SKM-1 treated with dmso at 0.1 percent for 144 hours (cell line): ENCODE measurements around the gene HPS6.
A peak's percentile ranks its signal among the peaks of the same experiment; 100 is the strongest.
"Not testable (repeated sequence)": the region's sequence is repeated elsewhere in the genome, so short reads cannot be mapped to it uniquely, and the experiment has no call there.

Experiments
- DNase-seq: peaks from one replicate; lab custom pipeline; 2025; ENCODE audit not compliant: unreplicated experiment; lab: John Stamatoyannopoulos, UW

The HPS6 gene

DNA sequence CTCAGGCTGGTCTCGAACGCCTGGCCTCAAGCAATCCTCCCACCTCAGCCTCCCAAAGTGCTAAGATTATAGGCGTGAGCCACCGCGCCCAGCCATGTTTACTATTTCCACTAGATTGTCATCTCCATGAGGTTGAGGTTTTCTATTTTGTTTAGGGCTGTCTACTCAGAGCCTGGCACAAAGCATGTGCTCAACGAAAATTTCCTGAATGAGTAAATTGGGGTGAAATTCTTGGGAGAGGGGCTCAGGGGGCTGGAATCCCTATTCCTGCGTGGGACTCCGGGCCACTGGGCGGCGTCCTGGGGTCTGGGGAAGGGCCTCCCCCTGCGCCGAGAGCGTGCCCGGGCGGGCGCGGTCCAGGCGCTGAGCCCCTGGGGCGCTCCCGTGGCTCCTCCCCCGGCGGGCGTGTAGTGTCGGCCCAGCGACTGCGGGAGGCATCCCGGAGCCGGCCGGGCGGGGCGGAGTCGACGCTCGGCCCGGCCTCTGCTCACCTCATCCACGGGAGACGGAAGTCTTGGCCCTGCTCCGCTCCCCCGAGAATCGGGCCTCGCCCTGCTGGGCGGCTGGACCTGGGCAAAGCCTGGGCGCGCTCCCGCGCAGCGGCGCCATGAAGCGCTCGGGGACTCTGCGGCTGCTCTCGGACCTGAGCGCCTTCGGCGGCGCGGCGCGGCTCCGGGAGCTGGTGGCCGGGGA, at the start of gene HPS6:
TSS of gene HPS6 (plus strand) at position 482 of the 693 bp plus-strand sequence. CDS start at position 608, 126 bp downstream.
- DNase-seq: peak; percentile 89

DNA sequence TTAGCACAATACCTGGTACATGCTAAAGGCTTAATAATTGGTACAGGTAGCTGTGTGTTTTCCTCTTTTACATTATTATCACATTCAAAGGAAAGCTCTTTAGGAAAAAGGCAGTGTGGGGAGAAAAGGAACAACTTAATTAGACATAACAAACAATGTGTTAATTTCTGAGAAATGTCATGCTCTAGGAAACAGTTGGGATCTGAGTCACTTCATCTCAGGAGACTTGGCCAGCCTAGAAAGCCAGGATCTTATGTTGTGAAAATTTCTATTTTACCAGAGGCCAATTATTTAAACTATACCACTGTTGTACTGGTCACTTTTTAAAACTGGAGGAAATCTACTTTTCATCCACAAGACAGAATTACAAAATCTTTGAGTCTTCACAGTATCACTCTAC, 48.7 kb upstream of the HPS6 start:
- DNase-seq: no peak

DNA sequence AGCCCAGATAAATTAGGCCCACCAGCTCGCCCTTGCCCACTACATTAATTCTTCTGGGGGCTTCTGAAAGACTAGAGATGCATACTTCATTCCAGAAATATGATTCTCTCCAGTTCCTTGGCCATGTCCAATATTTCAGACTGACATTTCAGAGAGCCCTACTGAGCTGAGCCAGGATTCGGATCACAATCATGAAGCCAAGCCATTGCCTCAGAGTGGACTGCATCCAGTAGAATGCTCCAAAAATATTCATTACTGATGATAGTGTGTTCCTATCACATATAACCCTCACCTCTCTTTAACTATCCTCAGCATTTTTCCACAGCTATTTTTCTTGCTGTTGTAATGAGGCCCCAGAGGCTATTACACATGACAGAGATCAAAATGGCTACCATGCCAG, 47.9 kb upstream of the HPS6 start:
- no peak for DNase-seq

DNA sequence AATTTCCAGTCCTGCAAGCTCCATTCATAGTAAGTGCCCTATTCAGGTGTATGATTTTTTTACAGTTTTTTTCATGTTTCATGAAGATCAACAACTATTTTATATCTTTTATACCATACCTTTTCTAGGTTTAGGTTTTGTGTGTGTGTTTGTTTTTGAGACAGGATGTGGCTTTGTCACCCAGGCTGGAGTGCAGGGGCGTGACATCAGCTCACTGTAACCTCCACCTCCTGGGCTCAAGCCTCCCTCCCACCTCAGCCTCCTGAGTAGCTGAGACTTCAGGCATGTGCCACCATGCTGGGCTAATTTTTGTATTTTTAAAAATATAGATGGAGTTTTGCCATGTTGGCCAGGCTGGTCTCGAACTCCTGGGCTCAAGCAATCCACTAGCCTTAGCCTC, 44.2 kb upstream of the HPS6 start:
- DNase-seq: no peak

DNA sequence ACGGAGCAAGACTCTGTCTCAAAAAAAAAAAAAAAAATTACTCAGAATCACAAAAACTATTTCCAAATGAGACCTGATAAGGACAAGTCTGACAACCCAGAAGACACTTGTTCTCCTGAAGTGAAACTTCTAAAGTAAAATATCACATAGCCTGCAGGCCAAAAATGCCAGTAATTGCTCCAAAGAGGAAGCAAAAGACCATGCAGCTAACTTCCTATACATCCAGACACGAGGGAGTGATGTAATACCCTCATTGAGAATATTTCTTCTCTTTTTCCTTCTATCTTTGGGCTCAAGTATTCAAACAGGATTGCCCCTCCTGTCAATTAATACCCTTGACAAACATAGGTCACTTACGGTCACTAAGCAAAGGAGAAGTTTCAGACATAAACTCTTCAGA, 40.4 kb upstream of the HPS6 start:
- DNase-seq: peak; percentile 87

DNA sequence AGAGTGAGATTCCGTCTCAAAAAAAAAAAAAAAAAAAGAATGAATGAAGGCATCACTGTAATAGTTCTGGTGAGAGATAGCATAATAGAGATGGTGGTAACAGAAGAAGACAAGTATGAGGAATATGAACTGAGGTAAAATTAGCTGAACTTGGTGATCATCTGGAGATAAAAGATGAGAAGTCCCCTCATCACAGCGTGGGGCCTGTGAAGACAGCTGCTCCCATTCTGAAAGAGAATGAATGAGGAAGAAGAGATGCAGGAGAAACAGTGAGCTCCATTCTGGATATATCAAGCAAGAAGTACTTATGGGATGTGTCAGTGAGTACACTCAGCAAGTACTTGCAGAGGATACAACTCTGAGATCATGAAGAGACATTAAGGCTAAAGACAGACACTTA, 37.9 kb upstream of the HPS6 start:
- DNase-seq: no peak

DNA sequence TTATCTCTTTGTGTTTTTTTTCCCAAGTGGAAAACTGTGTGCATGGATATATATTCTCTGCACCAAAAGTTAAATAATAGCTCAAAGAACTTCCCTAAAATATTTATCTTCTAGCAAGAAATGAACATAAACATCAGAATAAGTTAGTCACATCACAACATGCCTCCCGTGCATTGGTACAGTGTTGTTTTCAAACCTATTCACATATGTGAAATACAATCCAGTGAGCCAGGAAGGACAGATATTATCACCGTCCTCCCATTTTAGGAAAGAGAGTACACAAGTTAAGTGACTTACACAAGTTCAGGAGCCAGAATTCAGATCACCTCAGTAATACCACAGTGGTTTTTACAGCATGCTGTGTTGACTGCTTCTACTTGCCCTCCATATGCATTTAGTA, 31.4 kb upstream of the HPS6 start:
- no peak for DNase-seq

DNA sequence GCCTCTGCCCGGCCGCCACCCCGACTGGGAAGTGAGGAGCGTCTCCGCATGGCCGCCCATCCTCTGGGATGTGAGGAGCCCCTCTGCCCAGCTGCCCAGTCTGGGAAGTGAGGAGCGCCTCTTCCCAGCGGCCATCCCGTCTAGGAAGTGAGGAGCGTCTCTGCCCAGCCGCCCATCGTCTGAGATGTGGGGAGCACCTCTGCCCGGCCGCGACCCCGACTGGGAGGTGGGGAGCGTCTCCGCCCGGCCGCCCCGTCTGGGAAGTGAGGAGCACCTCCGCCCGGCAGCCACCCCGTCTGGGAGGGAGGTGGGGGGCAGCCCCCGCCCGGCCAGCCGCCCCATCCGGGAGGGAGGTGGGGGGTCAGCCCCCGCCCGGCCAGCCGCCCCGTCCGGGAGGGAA, 29.3 kb upstream of the HPS6 start:
- DNase-seq: not testable (repeated sequence)

DNA sequence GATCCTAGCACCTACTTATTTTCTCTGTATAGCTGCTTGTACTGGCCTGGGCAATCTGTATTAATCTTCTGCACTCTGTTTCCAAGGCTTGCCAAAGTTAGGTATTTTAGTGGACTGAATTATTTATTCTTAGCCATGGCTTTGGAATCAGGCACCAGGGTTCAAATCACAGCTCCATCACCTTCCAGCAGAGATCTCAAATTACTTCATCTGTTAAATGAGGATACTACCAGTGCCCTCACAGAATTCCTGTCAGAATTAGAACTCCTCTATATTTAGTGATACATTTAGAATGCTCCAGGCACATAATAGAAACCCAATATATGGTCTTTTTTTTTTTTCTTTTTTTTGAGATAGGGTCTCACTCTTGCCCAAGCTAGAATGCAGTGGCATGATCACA, 26.7 kb upstream of the HPS6 start:
- DNase-seq: no peak

DNA sequence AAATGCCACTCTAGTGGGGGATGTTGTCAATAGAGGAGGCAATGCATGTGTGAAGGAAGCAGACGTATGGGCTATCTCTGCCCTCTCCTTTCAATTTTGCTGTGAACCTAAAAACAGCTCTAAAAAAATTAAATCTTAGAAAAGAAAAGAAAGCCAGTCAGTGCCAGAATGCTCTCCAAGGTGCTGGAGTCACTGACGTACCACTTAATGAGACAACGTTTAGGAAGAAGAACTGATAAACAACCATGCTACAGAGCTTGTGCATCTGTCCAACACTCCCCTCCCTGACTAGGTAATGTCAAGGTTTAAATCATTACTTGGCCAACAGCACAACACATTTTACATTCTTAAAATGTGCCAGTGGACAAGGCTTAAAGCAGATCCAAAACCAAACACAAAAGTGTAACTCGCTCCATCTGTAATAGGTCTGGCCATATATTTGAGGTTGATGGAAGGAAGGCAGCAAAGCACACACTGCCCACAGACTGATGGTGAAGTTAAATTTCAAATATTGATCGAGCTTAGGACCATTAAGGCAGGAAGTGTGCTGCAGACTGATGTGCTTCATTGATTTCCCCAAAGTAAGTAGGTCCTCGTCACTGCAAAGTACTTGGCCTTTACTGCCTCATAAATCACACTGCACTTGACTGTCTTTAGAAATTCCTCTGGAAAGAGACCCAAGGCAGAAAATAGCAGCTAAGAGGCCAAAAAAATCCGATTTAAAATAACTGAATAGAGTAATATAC, 24.7 kb upstream of the HPS6 start:
- DNase-seq: no peak

DNA sequence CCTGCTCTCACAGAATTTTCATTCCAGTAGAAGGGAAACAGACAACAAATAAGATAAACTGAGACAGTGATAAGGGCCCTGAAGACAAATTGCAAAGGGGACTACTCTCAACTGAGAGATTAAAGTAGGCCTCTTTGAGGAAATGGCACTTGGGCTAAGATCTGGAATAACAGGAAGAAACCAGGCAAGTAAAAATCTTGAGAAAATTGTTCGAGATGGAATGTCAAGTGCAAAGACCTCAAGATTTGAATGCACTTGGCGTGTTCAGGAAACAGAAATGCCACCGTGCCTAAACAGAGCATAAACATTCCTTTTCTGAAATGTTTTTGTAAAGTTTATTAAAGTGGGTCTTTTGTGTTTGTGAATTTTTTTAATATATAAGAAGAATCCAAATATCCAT, 19.9 kb upstream of the HPS6 start:
- DNase-seq: no peak

DNA sequence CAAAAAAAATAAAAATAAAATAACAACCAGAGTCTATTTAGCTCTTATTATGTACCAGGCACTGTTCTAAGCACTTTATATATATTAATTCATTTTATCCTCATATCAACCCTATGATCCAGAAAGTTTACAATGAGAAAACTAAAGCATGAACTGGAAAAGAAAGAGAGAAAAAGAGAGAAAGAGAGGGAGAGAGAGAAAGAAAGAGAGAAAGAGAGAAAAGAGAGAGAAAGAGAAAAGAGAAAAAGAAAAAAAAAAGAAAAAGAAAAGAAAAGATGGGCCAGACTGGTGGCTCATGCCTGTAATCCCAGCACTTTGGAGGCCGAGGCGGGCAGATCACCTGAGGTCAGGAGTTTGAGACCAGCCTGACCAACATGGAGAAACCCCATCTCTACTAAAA, 19.1 kb upstream of the HPS6 start:
- no peak for DNase-seq

DNA sequence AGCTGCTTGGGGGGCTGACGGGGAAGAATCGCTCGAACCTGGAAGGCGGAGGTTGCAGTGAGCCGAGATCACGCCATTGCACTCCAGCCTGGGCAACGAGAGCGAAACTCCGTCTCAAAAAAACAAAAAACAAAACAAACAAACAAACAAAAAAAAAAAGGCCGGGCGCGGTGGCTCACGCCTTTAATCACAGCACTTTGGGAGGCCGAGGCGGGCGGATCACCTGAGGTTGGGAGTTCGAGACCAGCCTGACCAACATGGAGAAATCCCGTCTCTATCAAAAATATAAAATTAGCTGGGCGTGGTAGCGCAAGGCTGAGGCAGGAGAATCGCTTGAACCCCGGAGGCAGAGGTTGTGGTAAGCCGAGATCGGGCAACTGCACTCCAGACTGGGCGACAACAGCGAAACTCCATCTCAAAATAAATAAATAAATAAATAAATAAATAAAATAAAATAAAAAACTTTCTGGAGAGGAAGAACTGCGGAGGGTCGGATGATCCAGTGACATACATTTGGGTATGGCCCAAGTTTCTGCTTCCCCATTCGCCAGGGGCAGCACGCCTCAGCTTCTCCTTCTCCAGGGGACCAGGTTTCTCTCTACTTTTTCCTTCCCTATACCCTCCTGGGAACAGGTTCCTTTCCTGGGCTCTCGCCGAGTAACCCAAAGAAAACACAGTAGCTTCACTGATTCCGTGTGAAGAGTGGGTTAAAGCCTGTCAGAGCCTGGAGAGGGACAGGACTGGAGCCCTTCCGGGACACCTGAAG, 10.1 kb upstream of the HPS6 start:
- DNase-seq: peak; percentile 33

DNA sequence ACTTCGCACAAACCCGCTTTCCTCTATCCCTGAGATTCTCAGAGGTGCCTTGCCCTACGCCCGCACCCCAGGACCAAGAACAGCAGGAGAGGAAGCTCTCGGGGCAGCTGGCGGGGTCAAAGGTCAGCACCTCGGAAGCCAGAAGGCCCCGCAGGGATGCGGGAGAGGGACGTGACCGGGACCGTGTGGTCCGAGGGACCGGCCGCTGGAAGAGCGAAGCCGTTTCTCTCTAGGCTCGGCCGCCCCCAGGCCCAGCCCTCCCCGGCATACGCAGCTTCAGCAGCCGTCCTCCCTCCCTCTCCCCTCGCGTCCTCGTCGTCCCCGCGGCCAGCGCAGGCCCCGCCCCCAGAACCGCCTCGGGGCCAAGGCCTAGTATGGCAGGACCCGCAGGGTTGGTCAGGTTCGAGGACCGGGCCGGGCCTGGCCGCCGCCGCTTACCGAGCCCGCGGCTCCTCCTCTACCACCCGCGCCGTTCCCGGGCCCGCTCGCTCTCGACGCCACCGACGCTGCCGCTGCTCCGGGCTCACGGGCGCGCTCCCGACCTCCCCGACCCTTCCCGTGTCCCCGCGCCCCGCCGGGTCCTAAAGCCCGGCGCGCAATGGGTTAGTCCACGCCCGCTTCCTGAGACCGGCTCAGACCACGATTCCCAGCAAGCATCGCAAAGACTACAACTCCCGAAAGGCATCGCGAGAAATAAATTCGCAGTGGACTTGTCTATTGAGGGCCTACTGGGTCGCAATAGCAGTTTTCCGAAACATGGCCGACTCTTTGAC, 9.3 kb upstream of the HPS6 start, which contains the start of gene ARMH3:
TSS of gene ARMH3 (minus strand) at position 527 of the 773 bp plus-strand sequence. CDS start 16,059 bp downstream, outside the sequence.
- DNase-seq: peak; percentile 96

DNA sequence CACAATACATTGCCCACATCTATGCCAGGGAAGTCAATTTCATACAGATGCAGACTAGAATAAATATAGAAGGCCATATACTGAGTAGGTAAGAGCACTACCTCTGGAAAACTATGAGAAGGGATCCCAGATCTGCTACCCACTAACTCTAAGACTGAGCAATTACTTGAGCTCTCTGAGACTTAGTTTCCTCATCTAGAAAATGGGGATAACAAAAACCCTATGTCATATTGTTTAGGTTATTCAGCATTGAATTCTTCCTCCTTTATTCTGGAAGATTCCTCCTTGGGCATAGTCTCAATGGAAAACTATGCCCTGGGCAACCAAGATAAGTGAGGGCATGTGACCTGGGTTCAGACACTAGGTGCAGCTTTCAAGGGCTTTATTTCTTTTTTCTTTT, 5.2 kb upstream of the HPS6 start:
- no peak for DNase-seq

DNA sequence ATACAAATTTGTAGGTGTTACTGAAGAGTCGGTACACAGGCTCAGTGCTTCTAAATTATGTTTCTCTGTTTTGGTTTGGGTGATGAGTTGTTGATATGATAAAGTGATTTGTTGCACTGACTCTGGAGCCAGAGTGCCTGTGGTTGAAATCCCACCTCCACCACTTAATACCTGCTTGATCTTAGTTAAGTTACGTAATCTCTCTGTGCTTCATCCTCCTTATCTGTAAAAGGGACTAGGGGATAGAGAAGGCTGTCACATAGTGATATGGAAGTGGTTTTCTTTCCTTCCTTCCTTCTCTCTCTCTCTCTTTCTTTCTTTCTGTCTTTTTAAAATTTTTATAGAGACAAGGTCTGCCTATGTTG, 664 bp upstream of the HPS6 start:
- DNase-seq: no peak

DNA sequence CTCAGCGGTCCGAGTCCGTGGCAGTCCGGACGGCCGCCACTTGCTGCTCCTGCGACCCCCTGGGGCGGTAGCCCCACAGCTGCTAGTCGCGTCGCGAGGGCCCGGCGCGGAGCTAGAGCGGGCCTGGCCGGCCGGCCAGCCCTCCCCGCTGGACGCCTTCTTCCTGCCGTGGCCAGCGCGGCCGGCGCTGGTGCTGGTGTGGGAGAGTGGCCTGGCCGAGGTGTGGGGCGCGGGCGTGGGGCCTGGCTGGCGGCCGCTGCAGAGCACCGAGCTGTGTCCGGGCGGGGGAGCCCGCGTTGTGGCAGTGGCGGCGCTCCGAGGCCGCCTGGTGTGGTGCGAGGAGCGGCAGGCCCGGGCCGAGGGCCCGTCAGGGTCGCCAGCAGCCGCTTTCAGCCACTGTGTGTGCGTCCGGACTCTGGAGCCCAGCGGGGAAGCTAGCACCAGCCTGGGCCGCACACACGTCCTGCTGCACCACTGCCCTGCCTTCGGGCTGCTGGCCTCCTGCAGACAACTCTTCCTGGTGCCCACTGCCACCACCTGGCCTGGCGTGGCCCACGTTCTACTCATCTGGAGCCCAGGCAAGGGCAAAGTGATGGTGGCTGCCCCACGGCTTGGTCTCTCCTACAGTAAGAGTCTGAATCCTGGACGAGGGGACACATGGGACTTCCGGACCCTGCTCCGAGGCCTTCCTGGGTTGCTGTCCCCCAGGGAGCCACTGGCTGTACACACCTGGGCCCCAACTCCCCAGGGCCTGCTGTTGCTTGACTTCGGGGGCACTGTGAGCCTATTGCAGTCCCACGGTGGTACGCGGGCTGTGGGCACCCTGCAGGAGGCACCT, 631 bp downstream of the HPS6 start:
- DNase-seq: no peak

DNA sequence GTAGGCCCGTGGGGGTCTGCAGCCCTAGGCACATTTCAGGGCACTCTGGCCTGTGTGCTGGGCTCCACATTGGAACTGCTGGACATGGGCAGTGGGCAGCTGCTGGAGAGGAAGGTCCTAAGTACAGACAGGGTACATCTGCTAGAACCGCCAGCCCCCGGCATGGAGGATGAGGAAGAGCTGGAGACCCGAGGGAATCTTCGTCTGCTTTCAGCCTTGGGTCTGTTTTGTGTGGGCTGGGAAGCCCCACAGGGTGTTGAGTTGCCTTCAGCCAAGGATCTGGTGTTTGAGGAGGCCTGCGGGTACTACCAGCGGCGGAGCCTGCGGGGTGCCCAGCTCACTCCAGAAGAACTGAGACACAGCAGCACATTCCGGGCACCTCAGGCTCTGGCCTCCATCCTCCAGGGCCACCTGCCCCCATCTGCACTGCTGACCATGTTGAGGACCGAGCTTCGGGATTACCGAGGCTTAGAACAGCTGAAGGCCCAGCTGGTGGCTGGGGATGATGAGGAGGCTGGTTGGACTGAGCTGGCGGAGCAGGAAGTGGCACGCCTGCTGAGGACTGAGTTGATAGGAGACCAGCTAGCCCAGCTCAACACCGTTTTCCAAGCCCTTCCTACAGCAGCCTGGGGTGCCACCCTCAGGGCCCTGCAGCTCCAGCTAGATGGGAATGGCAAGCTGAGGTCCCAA, 1.4 kb downstream of the HPS6 start:
- no peak for DNase-seq

DNA sequence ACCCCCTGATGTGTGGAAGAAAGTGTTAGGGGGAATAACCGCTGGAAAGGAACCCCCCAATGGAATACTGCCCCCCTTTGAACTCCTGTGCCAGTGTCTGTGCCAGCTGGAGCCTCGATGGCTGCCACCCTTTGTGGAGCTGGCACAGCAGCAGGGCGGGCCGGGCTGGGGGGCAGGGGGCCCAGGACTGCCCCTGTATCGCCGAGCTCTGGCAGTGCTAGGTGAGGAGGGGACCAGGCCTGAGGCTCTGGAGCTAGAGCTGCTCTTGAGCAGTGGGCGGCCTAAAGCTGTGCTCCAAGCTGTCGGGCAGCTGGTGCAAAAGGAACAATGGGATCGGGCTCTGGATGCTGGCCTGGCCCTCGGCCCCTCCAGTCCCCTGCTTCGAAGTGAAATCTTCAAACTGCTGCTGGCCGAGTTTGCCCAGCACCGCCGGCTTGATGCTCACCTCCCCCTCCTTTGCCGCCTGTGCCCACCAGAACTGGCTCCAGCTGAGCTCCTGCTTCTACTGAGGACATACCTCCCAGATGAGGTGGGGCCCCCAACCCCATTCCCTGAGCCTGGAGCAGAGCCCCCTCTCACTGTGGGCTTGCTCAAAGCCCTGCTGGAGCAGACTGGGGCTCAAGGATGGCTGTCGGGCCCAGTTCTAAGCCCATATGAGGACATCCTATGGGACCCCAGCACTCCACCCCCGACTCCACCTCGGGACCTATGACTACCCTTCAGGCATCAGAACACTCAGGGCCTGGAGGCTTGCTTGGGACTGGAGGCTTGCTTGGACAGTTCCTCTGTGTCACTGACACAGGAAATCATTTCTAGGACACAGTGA, 2.2 kb downstream of the HPS6 start:
- no peak for DNase-seq
